Endometrial microvascular endothelial cells (primary cell): ENCODE data around the gene KAZN. TPM values are rescaled to one million over a fixed set of nuclear protein-coding genes. Genes with fewer than 3 reads are reported as not detected.

Experiments used
- in situ Hi-C: cut with HindIII; loops from 2 replicates; pipeline ENCODE4 v1.10.0; 2017; ENCODE audit warnings: low sequenced_read_pairs, low pct_unique_long_range_greater_than_20kb; ENCODE audit errors: inconsistent ontology term
- total RNA-seq: library from RNA; depleted of rRNA; stranded (reverse); fragments of >200 nt; gene quantifications from one replicate; pipeline ENCODE4 v1.2.3, GENCODE V29; 2015; ENCODE audit errors: inconsistent ontology term

KAZN gene
- total RNA-seq, 1 donor from 2014 or later: 0.93 TPM

- in situ Hi-C loops: no loop called here
Observed at GRCh38 chr1:14724246-14724645, 125.8 kb downstream of the KAZN start.

GRCh38 chr1:14724678-14725077 is 126.2 kb downstream of the KAZN start:
- in situ Hi-C loops: no loop called here

- in situ Hi-C loops: no loop called here
Observed at GRCh38 chr1:14725238-14725637, 126.8 kb downstream of the KAZN start.

- in situ Hi-C loops: no loop called here
Observed at GRCh38 chr1:14725695-14726094, 127.2 kb downstream of the KAZN start.

GRCh38 chr1:14726606-14727005 is 128.1 kb downstream of the KAZN start:
- in situ Hi-C loops: no loop called here

GRCh38 chr1:14728516-14728915 is 130.0 kb downstream of the KAZN start:
- in situ Hi-C loops: no loop called here

- in situ Hi-C loops: no loop called here
Observed at GRCh38 chr1:14732728-14733047, 134.2 kb downstream of the KAZN start.

GRCh38 chr1:14733048-14733778 is 134.7 kb downstream of the KAZN start:
- in situ Hi-C loops: no loop called here

GRCh38 chr1:14733779-14734140 is 135.3 kb downstream of the KAZN start:
- in situ Hi-C loops: no loop called here

GRCh38 chr1:14735841-14736240 is 137.4 kb downstream of the KAZN start:
- in situ Hi-C loops: no loop called here

GRCh38 chr1:14737561-14738094 is 139.1 kb downstream of the KAZN start:
- in situ Hi-C loops: no loop called here

- in situ Hi-C loops: no loop called here
Observed at GRCh38 chr1:14738235-14738634, 139.8 kb downstream of the KAZN start.

GRCh38 chr1:14738647-14739046 is 140.2 kb downstream of the KAZN start:
- in situ Hi-C loops: no loop called here

GRCh38 chr1:14739082-14739832 is 140.8 kb downstream of the KAZN start:
- in situ Hi-C loops: no loop called here

- in situ Hi-C loops: no loop called here
Observed at GRCh38 chr1:14740016-14740415, 141.5 kb downstream of the KAZN start.

GRCh38 chr1:14741082-14741481 is 142.6 kb downstream of the KAZN start:
- in situ Hi-C loops: no loop called here

GRCh38 chr1:14741532-14741931 is 143.0 kb downstream of the KAZN start:
- in situ Hi-C loops: no loop called here

- in situ Hi-C loops: no loop called here
Observed at GRCh38 chr1:14742181-14742980, 143.9 kb downstream of the KAZN start.

GRCh38 chr1:14743368-14743767 is 144.9 kb downstream of the KAZN start:
- in situ Hi-C loops: no loop called here
